K562 (cell line): Measurements from ENCODE around the gene BIVM.

ENCODE experiments used
- BRD9 ChIP-seq: fragments of 450-650 bp; IDR thresholded peaks from 2 replicates; pipeline ENCODE4 v1.6.1; 2018; ENCODE audit warnings: low read depth; ENCODE audit not compliant: partially characterized antibody
- CEBPB ChIP-seq: fragments of 450-650 bp; IDR thresholded peaks from 2 replicates; pipeline ENCODE4 v1.6.1; 2016; ENCODE audit warnings: missing genetic modification characterization, missing compliant biosample characterization
- FOS ChIP-seq: IDR thresholded peaks from 3 replicates; pipeline ENCODE4 v1.6.1; 2011; ENCODE audit not compliant: insufficient read length; ENCODE audit errors: extremely low read depth
- GABPA ChIP-seq: fragments of 200-800 bp; sonication (Bioruptor generic); conservative IDR thresholded peaks from 2 replicates; pipeline ENCODE4 v1.6.1; 2016; ENCODE audit warnings: low read depth, missing genetic modification characterization, missing compliant biosample characterization
- JUN ChIP-seq, 2 experiments: sonication (generic) in 1 of 2; formaldehyde crosslinking in 1 of 2; IDR thresholded peaks; 2 replicates each; pipeline versions ENCODE4 v1.6.1 to v1.8.0; 2012 to 2022; ENCODE audit warnings: borderline replicate concordance in 2 of 2, mild to moderate bottlenecking in 2 of 2, improper control_type of control experiment in 1 of 2, low read depth in 1 of 2, low read length in 1 of 2, missing genetic modification reagents in 1 of 2
- PATZ1 ChIP-seq: fragments of 250-450 bp; sonication (Bioruptor Pico); IDR thresholded peaks from 2 replicates; pipeline ENCODE4 v1.5.0; 2020; ENCODE audit warnings: mild to moderate bottlenecking, borderline replicate concordance
- PHF21A ChIP-seq: fragments of 450-650 bp; IDR thresholded peaks from 2 replicates; pipeline ENCODE4 v1.6.1; 2017; ENCODE audit warnings: low read depth, borderline replicate concordance
- POLR2A ChIP-seq: fragments of 450-650 bp; conservative IDR thresholded peaks from 2 replicates; pipeline ENCODE4 v1.6.1; 2016
- SREBF2 ChIP-seq: sonication (generic); formaldehyde crosslinking; IDR thresholded peaks from 2 replicates; pipeline ENCODE4 v1.4.0; 2020; ENCODE audit warnings: mild to moderate bottlenecking, missing genetic modification reagents
- ZNF551 ChIP-seq: fragments of 250-450 bp; sonication (Bioruptor Pico); IDR thresholded peaks from 2 replicates; pipeline ENCODE4 v1.5.0; 2021; ENCODE audit warnings: mild to moderate bottlenecking, moderate library complexity
- ZNF707 ChIP-seq: fragments of 250-450 bp; sonication (Bioruptor Pico); conservative IDR thresholded peaks from 2 replicates; pipeline ENCODE4 v1.8.0; 2022; ENCODE audit warnings: inconsistent platforms, mild to moderate bottlenecking, moderate library complexity
- TF ChIP-seq, protein P1 (sequence below), 3 experiments: IDR thresholded peaks in 2 of 3; conservative IDR thresholded peaks in 1 of 3; 2 replicates each; pipeline ENCODE4 v1.5.1; 2011 to 2012; ENCODE audit warnings: low read length in 3 of 3, mild to moderate bottlenecking in 3 of 3, control low read depth in 2 of 3, improper control_type of control experiment in 1 of 3, inconsistent platforms in 1 of 3, low read depth in 1 of 3, mixed read lengths in 1 of 3, moderate library complexity in 1 of 3; ENCODE audit not compliant: insufficient read depth in 2 of 3

DNA sequence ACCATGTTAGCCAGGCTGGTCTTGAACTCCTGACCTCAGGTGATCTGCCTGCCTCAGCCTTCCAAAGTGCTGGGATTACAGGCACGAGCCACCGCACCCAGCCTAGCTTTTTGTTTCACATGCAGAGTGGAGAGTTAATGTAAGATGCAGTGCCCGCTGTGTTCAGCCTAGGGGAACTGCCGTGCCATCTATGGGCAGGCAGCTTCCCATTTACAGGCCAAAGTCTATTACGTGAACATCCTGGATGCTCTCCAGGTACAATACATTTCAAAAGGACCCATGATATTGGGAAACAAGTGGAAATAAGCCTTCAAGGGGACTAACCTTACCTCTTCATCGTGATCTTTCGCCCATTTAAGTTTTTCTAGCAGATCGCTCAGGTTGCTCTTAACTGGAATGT, 10.2 kb upstream of the BIVM start:
- TF ChIP-seq PHF21A (no peak), SREBF2 (CRISPR knock-in tag) (no peak), JUN (IDR thresholded peaks at IDR 0.05; ENCODE audit: borderline replicate concordance, low read depth, low read length) (no peak), JUN (CRISPR knock-in tag; IDR thresholded peaks at IDR 0.05; ENCODE audit: borderline replicate concordance) (no peak), POLR2A (no peak), BRD9 (no peak), GABPA (tag) (no peak), ZNF551 (no peak), FOS (no peak), ZNF707 (no peak), PATZ1 (CRISPR knock-in tag) (no peak), CEBPB (tag) (no peak)
- TF ChIP-seq, protein P1, sequence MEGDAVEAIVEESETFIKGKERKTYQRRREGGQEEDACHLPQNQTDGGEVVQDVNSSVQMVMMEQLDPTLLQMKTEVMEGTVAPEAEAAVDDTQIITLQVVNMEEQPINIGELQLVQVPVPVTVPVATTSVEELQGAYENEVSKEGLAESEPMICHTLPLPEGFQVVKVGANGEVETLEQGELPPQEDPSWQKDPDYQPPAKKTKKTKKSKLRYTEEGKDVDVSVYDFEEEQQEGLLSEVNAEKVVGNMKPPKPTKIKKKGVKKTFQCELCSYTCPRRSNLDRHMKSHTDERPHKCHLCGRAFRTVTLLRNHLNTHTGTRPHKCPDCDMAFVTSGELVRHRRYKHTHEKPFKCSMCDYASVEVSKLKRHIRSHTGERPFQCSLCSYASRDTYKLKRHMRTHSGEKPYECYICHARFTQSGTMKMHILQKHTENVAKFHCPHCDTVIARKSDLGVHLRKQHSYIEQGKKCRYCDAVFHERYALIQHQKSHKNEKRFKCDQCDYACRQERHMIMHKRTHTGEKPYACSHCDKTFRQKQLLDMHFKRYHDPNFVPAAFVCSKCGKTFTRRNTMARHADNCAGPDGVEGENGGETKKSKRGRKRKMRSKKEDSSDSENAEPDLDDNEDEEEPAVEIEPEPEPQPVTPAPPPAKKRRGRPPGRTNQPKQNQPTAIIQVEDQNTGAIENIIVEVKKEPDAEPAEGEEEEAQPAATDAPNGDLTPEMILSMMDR (IDR thresholded peaks at IDR 0.05 in 2 of 3, conservative IDR thresholded peaks at IDR 0.05 in 1 of 3; ENCODE audit: insufficient read depth in 2 of 3, low read depth in 1 of 3, low read length in 3 of 3): no peak
